ENCODE data around the gene GRID2. TPM values are rescaled to one million over a fixed set of nuclear protein-coding genes. Genes with fewer than 3 reads are reported as not detected.

GRID2 gene
- total and polyA plus RNA-seq, 8 donors = 0.14 to 0.36 (median 0.22) TPM

- no peak for TF ChIP-seq CTCF (IDR thresholded peaks at IDR 0.05)
- ATAC-seq (no peak), DNase-seq (peak in 1 of 4 donors; percentile 6)
- Histone ChIP-seq H3K27me3 (peaks cover 54 to 76% of the 10 kb centered on the region in 2 donors), H3K4me1 (peaks cover 0 to 12% of the 10 kb centered on the region in 2 donors), H3K27ac (no peak overlapping the region), H3K36me3 (no peaks in the 10 kb centered on the region), H3K4me3 (no peak overlapping the region), H3K9me3 (no peaks in the 10 kb centered on the region)
- intact Hi-C loops (cut with DNase I) = no loop called here
These were observed 840 bp downstream of the GRID2 start for GRCh38 chr4:92304606-92305005.

GRCh38 chr4:92305148-92305877 lies 1.5 kb downstream of the GRID2 start:
- Histone ChIP-seq H3K9me3 (no peaks in the 10 kb centered on the region), H3K27ac (no peak overlapping the region), H3K4me1 (peaks cover 0 to 12% of the 10 kb centered on the region in 2 donors), H3K4me3 (peak overlapping the region; percentile 8 to 23), H3K27me3 (peaks cover 54 to 75% of the 10 kb centered on the region in 2 donors), H3K36me3 (no peaks in the 10 kb centered on the region)
- DNase-seq (peak; percentile 37 to 82 (median 58)), ATAC-seq (peak; percentile 91)
- intact Hi-C loops (cut with DNase I) = no loop called here
- TF ChIP-seq CTCF (IDR thresholded peaks at IDR 0.05) = no peak

- Histone ChIP-seq H3K27ac (no peak overlapping the region), H3K36me3 (no peaks in the 10 kb centered on the region), H3K4me3 (peak overlapping the region; percentile 8 to 23), H3K9me3 (no peaks in the 10 kb centered on the region), H3K27me3 (peaks cover 48 to 69% of the 10 kb centered on the region in 2 donors), H3K4me1 (peaks cover 0 to 12% of the 10 kb centered on the region in 2 donors)
- TF ChIP-seq CTCF (IDR thresholded peaks at IDR 0.05) = no peak
- DNase-seq (peak in 2 of 4 donors; percentile 2 to 37), ATAC-seq (peak; percentile 22)
- intact Hi-C loops (cut with DNase I) = no loop called here
These were observed 2.2 kb downstream of the GRID2 start for GRCh38 chr4:92305878-92306520.

GRCh38 chr4:92307181-92307580 lies 3.4 kb downstream of the GRID2 start:
- Histone ChIP-seq H3K4me1 (peaks cover 0 to 12% of the 10 kb centered on the region in 2 donors), H3K36me3 (no peaks in the 10 kb centered on the region), H3K9me3 (no peaks in the 10 kb centered on the region), H3K27me3 (peaks cover 41 to 58% of the 10 kb centered on the region in 2 donors), H3K27ac (no peak overlapping the region), H3K4me3 (no peak overlapping the region)
- no peak for DNase-seq
- ATAC-seq = no peak
- no peak for TF ChIP-seq CTCF (IDR thresholded peaks at IDR 0.05)
- intact Hi-C loops (cut with DNase I) = no loop called here

- H3K9me3 ChIP-seq = no peaks in the 10 kb centered on the region
- intact Hi-C loops (cut with DNase I) = no loop called here
- ATAC-seq (no peak), DNase-seq (no peak)
- no peak for TF ChIP-seq CTCF (IDR thresholded peaks at IDR 0.05)
- H3K36me3 ChIP-seq = no peaks in the 10 kb centered on the region
- H3K4me1 ChIP-seq = peaks cover 0 to 12% of the 10 kb centered on the region in 2 donors
- H3K27me3 ChIP-seq = peaks cover 36 to 51% of the 10 kb centered on the region in 2 donors
- H3K4me3 ChIP-seq = no peak overlapping the region
- no peak overlapping the region for H3K27ac ChIP-seq
These were observed 4.1 kb downstream of the GRID2 start for GRCh38 chr4:92307866-92308265.

Data from left lung (tissue), 10 donors.